Measurements from ENCODE around the gene FAT1. TPM values are rescaled to one million over a fixed set of nuclear protein-coding genes. Genes with fewer than 3 reads are reported as not detected.

FAT1 gene
- total RNA-seq, 2 donors from 2014 or later: 175 to 215 TPM

DNA sequence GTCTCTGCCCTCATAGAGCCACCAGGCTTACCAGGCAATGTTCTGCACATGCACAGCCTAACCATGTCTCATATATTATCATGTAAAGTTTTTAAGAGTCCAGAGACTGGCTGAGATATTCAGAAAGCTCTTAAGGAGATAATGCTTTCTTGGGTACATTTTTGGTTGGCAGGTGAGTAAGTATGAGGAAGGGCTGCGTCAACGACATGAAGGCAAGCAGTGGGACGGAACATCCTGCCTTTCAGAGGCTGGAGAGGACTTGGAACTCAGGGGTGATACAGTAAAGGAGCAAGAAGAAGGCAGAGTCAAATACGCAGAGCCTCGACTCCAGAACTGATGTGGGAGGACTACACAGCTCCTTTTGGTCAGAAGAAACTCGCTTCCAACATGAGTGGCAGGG, 93.5 kb downstream of the FAT1 start:
- Histone ChIP-seq H3K4me3 (no peak overlapping the region), H3K4me1 (replicated peaks) (no peaks in the 10 kb centered on the region), H3K36me3 (no peaks in the 10 kb centered on the region), H3K27me3 (replicated peaks; ENCODE audit: insufficient read depth) (no peaks in the 10 kb centered on the region), H3K9me3 (no peaks in the 10 kb centered on the region), H3K27ac (no peak overlapping the region)
- 96% methylated on average over 6 of the region's 6 CpGs for WGBS
- no peak for DNase-seq (ENCODE audit: low spot score)
- TF ChIP-seq POLR2A (IDR thresholded peaks at IDR 0.05) (no peak), POLR2AphosphoS5 (IDR thresholded peaks at IDR 0.05) (no peak)
- TF ChIP-seq, protein P1, sequence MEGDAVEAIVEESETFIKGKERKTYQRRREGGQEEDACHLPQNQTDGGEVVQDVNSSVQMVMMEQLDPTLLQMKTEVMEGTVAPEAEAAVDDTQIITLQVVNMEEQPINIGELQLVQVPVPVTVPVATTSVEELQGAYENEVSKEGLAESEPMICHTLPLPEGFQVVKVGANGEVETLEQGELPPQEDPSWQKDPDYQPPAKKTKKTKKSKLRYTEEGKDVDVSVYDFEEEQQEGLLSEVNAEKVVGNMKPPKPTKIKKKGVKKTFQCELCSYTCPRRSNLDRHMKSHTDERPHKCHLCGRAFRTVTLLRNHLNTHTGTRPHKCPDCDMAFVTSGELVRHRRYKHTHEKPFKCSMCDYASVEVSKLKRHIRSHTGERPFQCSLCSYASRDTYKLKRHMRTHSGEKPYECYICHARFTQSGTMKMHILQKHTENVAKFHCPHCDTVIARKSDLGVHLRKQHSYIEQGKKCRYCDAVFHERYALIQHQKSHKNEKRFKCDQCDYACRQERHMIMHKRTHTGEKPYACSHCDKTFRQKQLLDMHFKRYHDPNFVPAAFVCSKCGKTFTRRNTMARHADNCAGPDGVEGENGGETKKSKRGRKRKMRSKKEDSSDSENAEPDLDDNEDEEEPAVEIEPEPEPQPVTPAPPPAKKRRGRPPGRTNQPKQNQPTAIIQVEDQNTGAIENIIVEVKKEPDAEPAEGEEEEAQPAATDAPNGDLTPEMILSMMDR (IDR thresholded peaks at IDR 0.05): no peak
- intact Hi-C loops (cut with DNase I): no loop called here

DNA sequence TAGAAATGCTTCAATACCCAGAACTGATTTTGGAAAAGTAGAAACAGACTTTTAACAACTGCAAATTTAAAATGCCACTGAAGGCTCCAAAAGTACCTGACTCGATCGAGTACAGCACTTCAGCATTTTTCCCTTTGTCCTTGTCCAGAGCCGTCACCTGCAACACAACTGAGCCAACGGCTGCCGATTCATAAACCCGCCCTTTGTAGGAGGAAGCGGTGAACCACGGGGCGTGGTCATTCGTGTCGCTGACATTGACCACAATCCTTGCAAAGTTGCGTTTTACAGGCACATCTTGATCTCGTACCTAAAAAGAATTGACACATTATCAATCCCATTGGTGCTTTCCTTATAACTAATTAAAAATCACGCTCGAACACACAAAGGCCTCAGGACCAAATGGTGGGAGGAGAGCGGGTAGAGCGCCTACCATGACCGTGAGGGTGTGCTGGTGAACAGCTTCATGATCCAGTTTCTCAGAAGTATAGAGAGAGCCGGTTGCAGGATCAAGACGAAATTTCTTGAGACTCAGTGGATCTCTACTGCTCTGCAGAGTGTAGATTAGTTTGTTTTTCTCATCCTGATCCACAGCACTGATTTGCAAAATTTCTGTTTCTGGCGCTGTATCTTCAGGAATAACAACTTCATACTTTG, 95.5 kb downstream of the FAT1 start:
- intact Hi-C loops (cut with DNase I): no loop called here
- WGBS: 88% methylated on average over 21 of the region's 21 CpGs
- Histone ChIP-seq H3K27me3 (replicated peaks; ENCODE audit: insufficient read depth) (no peaks in the 10 kb centered on the region), H3K4me1 (replicated peaks) (no peaks in the 10 kb centered on the region), H3K36me3 (no peaks in the 10 kb centered on the region), H3K27ac (no peak overlapping the region), H3K9me3 (no peaks in the 10 kb centered on the region), H3K4me3 (no peak overlapping the region)
- no peak for DNase-seq (ENCODE audit: low spot score)
- no peak for TF ChIP-seq POLR2AphosphoS5 (IDR thresholded peaks at IDR 0.05)
- TF ChIP-seq, protein P1 (IDR thresholded peaks at IDR 0.05): no peak
- no peak for TF ChIP-seq POLR2A (IDR thresholded peaks at IDR 0.05)

DNA sequence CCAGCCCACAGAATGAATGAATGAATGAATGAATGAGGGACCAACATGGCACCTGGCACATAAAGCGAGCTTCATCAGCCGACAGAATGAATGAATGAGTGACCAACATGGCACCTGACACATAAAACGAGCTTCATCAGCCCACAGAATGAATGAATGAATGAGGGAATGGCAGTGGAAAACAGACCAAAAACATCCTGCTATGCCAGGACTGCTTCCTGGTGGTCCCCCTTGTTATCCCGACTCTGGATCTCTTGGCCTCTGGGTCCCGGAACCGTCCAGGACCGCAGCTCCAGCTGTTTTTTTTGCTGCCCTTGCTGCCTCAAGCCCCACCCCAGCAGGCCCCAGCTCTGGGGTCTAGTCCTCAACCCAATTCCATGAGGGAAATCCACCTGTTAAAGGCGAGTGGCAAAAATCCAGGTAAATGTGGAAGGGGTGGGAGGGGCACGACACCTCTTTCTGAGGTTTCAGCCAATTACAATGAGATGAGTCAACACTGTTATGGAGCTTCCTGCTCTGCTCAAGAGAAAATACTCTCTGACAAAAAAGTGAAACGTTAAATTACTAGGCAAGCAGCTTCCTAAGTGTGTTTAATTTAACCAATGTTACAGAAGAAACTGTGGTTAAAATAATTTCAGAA, 96.3 kb downstream of the FAT1 start:
- no peaks in the 10 kb centered on the region for H3K4me1 ChIP-seq (replicated peaks)
- H3K36me3 ChIP-seq: no peaks in the 10 kb centered on the region
- intact Hi-C loops (cut with DNase I): no loop called here
- DNase-seq (ENCODE audit: low spot score): no peak
- H3K9me3 ChIP-seq: no peaks in the 10 kb centered on the region
- 81% methylated on average over 10 of the region's 10 CpGs for WGBS
- H3K27me3 ChIP-seq (replicated peaks; ENCODE audit: insufficient read depth): no peaks in the 10 kb centered on the region
- no peak overlapping the region for H3K27ac ChIP-seq
- no peak overlapping the region for H3K4me3 ChIP-seq
- TF ChIP-seq POLR2AphosphoS5 (IDR thresholded peaks at IDR 0.05) (no peak), POLR2A (IDR thresholded peaks at IDR 0.05) (no peak)
- TF ChIP-seq, protein P1 (IDR thresholded peaks at IDR 0.05): no peak

DNA sequence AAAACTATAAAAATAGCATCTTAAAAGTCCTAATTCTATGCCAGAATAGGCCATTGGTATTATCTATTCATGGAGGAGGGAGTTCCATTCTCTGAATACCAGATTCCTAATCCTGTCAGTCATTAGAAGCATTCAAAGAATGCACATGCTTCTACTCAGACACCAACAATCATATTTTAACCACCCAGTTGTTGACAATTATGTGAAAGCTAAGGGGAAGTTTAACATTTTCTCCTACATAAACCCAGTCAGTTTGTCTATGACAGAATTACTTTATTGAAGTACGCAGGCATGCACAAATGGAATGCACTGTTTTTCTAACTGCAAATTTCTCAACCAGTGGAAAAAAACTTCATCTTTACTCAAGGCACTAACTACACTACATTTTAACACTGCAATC, 98.7 kb downstream of the FAT1 start:
- no peak for DNase-seq (ENCODE audit: low spot score)
- H3K27ac ChIP-seq: no peak overlapping the region
- H3K36me3 ChIP-seq: no peaks in the 10 kb centered on the region
- no peaks in the 10 kb centered on the region for H3K27me3 ChIP-seq (replicated peaks; ENCODE audit: insufficient read depth)
- no peaks in the 10 kb centered on the region for H3K4me1 ChIP-seq (replicated peaks)
- H3K4me3 ChIP-seq: no peak overlapping the region
- H3K9me3 ChIP-seq: no peaks in the 10 kb centered on the region
- intact Hi-C loops (cut with DNase I): no loop called here
- 88% methylated on average over 1 of the region's 1 CpG for WGBS
- TF ChIP-seq, protein P1 (IDR thresholded peaks at IDR 0.05): no peak
- no peak for TF ChIP-seq POLR2A (IDR thresholded peaks at IDR 0.05)
- no peak for TF ChIP-seq POLR2AphosphoS5 (IDR thresholded peaks at IDR 0.05)

DNA sequence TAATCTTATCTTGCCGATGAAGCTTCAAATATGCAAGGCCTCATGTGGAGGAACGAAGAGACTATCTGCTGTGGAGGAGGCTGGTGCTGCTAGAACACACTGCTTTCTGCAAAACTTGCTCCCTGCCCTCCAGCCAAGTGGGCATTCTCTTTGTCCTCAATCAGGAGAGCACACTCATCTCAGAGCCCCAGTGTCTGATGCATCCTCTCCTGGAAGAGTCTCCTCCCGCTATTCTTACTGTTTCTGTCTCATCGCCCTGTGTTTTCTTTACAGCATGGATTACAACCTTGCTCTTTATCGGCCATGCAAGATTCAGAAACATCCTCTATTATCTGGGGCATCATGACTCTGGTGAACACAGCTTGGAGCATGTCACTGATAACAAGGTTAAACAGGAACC, 100.1 kb downstream of the FAT1 start:
- 97% methylated on average over 5 of the region's 5 CpGs for WGBS
- H3K36me3 ChIP-seq: no peaks in the 10 kb centered on the region

More for the DNA sequence above, 100.1 kb downstream of the FAT1 start:
- H3K27ac ChIP-seq: no peak overlapping the region
- no peak overlapping the region for H3K4me3 ChIP-seq
- H3K27me3 ChIP-seq (replicated peaks; ENCODE audit: insufficient read depth): no peaks in the 10 kb centered on the region
- TF ChIP-seq, protein P1 (IDR thresholded peaks at IDR 0.05): no peak
- TF ChIP-seq POLR2A (IDR thresholded peaks at IDR 0.05) (no peak), POLR2AphosphoS5 (IDR thresholded peaks at IDR 0.05) (no peak)
- no peak for DNase-seq (ENCODE audit: low spot score)
- no peaks in the 10 kb centered on the region for H3K9me3 ChIP-seq
- intact Hi-C loops (cut with DNase I): no loop called here
- no peaks in the 10 kb centered on the region for H3K4me1 ChIP-seq (replicated peaks)
